ENCODE measurements around the gene ITPR1. TPM values are rescaled to one million over a fixed set of nuclear protein-coding genes. Genes with fewer than 3 reads are reported as not detected.

ITPR1 gene
- total RNA-seq, 1 donor from 2014 or later = 25.9 TPM

DNA sequence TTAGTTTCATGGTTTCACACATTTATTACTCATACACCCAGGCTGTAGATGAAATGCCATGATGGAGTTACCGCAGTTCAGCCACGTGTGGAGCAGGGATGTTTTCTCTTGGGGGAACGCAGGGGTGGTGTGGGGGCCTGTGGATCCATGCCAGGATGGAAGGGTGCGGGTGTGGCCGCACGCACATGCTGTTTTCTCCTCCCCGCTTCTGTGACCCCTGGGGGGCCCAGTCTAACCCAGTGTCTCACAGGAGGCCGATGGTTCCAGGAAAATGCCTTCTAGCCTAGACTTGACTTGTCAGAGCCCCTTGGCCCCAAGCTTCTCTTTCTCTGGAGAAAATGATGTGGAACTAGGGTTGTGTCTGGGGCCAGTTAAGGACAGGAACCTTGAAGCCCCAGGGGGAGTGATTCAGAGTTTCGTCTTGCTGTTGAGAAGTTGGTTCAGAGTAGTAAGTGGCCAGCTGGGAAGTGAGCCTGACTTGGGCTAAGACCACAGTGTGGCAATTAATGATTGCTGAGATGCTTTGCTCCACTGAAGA lies 245.7 kb downstream of the ITPR1 start:
- DNase-seq (ENCODE audit: low read depth) = no peak

DNA sequence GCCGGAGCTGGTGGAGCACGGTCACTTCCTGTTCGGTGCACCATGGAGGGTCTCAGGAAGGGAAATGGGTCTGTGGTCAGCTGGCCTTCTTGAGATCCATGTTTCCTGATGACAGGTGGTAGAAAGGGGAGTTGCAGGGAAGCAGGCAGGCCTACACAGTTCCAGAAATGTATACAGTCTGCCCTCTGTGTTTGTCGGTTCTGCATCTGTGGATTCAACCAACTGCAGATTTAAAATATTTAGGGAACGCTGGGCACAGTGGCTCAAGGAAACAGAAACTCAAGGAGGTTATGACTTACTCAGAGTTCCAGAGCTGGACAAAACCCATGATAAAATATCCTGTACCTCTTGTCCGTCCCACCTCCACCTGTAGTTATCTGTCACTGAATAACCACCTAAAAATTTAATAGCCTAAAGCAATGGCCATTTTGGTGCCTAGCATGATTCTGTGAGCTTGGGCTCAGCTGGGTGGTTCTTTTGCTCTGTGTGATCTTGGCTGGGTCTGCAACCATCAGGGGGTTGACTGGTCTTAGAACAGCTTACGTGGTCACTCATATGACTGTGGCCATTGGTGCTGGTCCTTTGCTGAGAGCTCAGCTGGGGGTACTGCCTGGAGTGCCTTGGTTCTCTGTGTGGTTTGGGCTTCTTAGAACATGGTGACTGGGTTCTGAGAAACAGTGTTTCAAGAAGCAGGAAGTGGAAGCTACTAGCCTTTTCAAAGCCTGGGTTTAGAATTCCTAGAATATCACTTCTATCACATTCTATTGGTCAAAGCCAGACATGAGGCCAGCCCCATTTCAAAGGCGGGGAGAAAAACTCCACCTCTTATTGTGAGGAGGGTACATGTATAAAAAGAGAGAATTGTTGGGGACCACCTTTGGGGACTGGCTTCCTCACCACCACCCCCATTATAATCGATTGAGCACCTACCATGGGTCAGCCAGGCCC lies 246.4 kb downstream of the ITPR1 start:
- no peak for DNase-seq (ENCODE audit: low read depth)

DNA sequence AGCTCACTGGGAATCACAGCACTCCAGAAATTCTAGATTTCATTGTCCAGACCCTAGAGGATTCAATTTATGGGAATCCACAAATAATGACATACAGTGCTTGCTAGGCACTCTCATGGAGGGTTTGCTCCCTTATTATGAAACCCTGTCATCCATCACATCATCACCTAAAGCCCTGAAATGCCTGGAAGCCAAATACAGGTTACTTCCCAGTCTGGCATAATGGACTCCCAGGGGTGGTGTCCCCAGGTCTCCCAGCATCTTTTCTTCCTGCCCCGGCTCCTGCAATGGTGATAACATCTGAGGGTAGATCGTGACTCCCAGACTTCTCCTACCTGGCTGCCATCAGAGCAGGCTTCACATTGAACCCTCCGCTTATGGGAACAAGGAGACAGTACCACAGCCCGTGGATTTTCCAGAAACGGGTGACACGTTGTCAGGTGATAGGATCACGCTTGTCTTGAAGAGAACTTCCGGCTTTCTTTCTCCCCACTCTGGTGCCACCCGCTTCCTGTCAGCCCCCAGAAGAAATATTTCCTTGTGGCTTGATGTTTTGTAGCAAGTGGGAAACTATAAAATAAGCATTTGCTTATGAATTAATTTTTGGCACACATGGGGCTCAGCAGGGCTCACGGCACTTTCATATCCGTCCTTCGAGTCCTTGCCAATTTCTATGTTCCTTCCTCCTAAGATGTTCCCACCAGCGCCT lies 247.4 kb downstream of the ITPR1 start:
- DNase-seq (ENCODE audit: low read depth) = no peak

DNA sequence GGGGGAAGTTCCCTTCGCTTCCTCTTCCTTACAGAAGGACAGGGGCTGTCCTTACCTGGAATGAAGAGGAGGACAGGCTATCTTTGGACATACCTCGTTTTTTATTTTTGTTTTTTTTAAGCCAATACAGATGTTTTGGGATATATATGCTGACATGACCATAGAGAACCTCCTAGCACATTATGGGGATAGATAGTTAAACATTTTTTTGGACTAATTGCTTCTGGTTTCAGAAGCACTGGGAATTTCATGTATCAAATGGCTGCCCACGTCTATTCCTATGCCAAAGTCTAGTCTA lies 247.9 kb downstream of the ITPR1 start:
- DNase-seq (ENCODE audit: low read depth) = no peak

DNA sequence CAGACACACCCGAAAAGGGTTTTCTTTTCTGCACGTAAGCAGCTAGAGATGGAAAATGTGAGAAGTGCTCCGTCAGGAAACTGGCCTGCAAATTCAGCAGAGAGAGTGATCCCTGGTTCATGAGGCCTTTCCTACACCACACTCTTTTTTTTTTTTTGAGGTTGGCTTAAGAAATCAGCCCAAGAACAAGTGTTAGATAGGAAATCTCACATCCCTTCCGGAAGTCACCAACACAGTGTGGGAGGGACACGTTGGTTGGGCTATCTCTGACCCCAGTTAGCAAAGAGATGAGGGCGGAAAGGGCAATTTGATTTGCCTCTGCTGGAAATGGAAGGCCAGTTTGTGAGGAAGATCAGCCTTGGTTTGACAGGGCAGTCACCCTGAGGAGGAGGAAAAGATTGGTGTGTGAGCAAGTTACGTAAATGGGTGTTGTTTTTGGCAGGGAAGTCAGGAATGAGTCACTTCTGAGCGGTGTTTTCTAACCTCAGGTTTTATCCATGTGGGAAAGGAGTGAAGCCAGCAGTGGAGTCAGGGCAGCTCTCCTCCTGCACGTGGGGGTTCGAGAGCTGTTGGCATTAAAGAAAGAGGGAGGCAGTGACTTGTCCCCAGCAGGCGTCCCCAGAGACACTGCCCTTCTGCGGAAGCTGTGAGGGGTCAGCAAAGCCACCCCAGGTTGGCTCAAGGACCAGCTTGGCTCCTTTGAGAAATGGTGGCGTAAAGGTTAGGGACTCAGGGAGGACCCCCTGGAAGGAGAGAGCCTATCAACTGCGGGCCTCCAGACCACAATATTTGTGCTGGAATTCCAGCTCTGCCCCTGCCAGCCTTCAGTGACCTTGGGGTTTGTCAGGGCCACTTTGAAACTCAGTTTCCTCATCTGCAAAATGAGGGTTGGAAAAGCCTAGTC lies 248.5 kb downstream of the ITPR1 start:
- DNase-seq (ENCODE audit: low read depth) = peak; percentile 92

DNA sequence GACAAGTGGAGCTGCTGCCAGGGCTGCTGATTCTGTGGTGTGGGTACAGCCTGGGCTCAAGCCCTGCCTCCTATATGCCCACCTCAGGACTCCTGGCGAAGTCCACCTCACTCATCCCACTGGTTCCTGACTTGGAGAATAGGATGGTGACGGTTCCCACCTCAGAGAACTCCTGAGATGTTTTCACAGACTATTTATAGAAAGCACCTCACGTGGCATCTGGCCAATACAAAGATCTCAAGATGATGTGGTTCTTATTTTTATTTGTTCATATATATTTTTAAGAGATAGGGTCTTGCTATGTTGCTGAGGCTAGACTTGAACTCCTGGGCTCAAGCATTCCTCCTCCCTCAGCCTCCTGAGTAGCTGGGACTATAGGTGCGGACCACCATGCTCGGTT lies 249.2 kb downstream of the ITPR1 start:
- no peak for DNase-seq (ENCODE audit: low read depth)

DNA sequence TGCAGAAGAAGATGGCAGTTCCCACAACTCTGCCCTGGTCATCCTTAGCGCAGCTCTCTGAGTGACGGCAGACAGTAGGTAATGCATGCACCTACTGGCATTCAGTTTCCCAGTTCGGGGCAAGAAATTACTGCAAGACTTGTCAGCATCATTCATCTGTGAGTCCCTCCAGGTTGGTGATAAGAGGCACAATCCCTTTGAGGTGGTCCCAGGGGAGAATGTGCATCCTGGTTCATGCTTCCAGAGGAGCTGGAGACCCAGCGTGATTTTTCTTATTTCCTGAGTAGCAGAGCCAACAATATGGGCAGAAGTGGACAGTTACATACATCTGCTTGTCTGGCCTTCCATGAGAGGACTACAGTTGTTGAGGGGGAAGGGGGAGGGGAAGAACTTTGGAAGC lies 250.2 kb downstream of the ITPR1 start:
- no peak for DNase-seq (ENCODE audit: low read depth)

DNA sequence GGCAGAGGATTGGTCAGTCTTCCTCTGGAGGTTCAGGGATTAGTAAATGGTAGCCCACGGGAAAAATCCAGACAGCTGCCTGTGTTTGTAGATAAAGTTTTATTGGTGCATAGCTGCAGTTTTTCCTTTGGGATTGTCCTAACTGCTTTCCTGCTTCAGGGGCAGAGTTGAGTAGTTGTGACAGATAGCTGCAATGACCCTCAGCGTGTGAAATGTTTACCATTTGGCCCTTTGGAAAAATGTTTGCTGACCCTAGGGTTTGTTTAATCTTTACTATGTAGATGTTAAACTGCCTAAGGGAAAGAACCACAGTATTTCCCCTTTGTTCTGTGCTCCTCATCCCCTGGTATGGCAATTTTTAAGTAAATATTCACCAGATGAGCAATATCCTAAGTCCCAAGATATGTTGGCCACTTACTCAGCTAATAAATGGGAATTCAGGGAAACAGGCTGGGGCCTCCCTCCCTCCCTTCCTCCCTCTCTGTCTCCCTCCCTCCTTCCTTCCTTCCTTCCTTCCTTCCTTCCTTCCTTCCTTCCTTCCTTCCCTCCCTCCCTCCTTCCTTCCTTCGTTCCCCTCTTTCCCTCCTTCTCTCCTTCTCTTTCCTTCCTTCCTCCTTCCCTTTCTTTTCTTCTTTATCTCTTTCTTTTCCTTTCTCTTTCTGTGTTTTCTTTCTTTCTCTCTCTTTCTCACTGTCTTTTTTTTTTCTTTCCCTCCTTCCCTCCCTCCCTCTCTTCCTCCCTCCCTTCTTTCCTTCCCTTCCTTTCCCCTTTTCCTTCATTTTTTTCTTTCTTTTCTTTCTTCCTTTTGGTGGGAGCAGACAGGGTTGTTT lies 251.5 kb downstream of the ITPR1 start:
- peak; percentile 23 for DNase-seq (ENCODE audit: low read depth)

DNA sequence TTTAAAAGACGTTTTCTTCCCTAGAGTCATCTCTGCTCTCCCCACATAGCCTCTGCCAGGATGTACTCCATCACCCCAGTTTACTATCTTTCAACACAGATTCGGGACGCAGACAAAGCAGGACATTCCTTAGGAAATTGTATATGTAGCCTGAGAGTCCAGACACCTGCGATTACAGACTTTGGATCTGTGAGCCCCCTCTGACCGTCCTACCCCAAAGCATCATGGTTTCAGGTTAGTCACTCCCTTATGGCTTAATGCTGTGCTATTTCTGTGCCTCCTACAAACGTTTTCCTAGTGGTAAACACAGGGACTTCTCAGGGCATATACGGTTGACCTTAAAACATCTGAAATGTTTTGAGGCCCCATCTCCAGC lies 252.1 kb downstream of the ITPR1 start:
- no peak for DNase-seq (ENCODE audit: low read depth)

DNA sequence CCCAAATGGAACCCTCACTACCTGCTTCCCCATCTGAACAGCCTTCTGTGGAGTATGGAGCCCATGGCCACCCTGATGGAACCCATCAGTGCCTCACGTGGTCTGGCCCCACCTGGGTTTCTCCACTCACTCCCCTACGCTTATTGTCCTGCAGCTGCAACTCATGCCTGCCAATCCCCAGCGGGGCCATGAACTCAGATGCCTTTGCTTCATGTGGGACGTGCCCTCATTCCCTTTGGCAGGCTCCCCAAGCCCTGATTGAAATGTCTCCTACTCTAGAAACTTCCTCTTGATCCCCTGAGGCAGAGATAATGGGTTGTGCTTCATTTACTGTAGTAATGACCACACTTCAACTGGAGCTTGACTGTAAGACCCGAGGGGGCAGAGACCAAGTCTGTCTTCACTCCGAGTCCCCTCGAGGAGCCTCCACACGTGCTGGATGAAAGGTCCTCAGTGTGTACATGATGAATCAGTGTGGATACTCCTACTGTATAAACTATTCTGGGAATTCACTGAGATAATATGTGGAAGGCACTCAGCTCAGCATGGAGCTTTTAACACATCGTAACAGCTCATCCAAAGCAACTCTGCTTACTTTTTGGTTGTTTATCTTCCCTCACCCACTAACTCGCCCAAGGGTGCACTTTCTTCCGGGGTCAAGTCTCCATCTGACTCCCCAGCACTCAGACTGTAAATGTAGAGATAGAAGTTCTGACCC lies 253.3 kb downstream of the ITPR1 start:
- no peak for DNase-seq (ENCODE audit: low read depth)

DNA sequence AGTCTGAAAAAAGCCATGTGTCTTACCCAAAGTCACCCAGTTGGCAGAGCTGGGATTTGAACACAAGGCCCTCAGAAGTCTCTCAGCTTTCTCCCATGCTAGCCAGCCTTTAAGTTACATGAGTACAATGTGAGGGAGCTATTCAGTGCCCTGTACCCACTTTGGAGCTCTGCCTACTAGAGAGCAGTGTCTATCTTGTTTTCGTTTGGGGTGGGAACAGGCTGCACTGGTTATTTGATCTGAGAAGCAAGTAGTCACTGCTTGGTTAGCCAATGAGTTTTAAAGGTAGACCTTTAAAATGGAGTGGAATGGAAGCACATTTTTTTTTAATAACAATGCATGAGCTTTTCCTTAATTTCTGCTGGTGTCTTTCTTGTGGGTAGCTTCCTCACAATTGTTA lies 255.0 kb downstream of the ITPR1 start:
- no peak for DNase-seq (ENCODE audit: low read depth)

DNA sequence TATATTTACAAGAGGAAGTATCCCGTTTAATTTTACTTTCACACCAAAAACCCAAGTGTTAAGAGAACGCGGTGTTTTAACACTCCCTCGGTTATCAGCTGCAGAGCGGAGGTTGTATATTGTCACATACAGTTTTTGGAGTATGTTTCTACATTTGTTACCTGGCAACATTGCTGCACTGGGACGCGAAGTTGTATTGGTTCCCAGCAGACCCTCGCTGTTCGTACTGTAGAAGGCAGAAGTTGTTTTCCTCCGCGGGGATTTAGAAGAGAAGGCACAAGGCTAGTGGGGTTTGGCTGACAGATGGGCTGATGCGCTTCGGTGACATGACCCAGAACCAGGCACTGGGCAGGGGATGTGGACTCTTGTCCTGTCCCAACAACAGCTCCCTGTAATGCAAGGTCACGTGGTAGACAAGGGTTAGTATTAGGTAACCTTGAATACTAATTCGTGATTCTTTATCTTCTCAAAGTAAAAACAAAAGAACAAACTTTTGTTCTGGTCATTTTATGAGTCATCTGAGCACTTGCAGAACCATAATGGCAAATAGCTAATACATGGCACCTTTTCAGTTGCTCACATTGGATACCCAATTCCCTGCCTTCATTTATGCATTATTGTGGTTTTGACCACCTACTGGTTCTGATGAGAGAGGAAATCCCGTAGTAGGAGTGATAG lies 255.7 kb downstream of the ITPR1 start:
- no peak for DNase-seq (ENCODE audit: low read depth)

DNA sequence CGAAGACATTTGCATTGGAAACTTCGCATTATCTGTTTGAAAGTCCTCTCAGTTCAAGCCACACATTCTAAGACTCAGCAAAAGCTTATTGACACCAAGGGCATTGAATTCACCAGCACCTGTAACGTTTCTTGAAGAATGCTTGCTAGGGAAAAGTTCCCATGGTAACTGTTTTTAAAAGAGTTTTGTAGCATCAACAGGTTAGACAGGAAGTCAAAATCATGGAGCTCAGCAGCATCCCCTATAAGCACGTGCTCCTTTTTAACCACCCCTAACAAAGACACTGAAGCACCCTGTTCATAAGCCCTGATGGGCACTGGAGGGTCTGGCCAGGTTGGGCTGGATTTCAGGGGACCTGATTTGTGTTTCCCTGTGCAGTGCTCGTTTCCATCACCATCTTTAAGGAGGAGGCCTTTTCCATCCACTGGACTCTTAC lies 256.4 kb downstream of the ITPR1 start:
- DNase-seq (ENCODE audit: low read depth) = no peak

DNA sequence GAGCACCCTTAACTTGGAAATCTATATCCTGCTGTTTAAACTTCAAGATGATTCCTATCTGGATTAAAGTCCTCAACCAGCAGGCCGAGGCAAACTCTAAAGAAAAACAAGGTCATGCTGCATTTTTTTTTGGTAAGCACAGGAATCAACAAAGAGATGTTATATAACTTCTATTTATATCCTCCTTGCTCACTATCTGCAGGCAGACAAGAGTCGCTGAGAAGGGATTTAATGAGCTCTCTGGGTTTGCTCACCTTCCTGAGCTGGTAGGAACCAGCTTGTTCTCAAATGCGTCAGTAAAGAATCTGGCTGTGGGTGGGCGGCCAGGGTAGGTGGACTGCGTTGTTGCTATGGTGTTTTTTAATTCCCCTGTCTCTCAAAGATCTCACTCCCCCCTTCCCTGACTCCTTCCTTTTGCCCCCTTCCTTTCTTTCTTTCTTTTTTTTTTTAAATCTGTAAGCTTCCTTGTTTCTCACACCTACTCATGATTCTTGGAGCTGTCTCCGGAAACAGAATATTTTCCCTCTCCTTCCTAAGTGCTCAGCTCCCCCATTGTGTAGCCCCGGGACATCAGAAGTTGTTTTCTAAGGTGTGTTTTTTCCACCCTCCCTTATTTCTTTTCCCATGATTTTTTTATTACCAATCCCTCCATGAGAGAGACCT lies 257.3 kb downstream of the ITPR1 start:
- peak; percentile 24 for DNase-seq (ENCODE audit: low read depth)

DNA sequence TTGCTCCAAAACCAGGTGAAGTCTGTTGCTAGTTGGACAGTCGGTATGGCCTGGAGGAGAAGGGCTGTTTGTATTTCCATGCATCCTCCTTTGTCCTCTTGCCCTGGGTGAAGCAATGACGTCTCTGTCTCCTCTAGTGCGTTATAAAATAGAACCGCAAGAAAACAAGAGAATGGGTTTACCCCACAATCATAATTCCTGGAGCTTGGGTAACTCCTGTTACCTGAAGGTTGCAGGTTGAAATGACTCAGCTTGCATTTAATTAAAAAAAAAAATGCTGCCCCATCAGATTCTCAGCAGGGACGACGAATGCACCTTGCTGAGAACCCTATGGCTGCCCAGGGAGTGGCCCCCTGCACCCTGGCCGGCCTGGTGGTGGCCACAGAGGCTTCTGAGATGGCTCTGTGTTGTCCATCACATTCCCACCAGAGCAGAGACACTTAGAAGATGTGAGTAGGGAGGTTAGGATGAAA lies 257.9 kb downstream of the ITPR1 start:
- DNase-seq (ENCODE audit: low read depth) = no peak

DNA sequence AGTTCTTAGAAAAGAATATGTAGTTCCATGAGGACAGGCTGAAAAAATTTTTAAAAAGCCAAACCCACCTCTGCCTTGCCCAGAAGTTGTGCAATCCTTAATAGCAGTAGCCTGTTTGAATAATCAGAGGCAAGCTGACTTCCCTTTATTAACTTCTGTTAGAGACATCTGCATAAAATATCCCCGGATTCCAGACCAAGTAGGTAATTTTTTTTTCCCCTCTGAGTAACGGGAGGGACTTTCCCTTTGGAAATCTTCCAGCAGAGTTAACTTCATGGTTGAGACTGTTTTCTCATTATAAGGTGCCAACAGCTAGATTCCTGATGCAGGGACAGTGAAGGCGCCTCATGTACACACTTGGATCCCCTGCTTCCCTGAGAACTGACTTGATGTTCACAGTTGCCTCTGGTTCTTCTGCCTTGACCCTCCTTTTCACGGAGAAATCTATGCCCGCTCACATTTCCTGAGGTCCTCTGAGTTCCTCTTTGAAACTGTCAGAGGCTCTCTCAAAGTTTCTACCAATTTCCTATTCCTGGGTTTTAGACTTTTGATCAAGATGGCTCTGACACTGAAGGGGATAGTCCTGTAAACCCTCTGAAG lies 258.5 kb downstream of the ITPR1 start:
- peak; percentile 53 for DNase-seq (ENCODE audit: low read depth)

DNA sequence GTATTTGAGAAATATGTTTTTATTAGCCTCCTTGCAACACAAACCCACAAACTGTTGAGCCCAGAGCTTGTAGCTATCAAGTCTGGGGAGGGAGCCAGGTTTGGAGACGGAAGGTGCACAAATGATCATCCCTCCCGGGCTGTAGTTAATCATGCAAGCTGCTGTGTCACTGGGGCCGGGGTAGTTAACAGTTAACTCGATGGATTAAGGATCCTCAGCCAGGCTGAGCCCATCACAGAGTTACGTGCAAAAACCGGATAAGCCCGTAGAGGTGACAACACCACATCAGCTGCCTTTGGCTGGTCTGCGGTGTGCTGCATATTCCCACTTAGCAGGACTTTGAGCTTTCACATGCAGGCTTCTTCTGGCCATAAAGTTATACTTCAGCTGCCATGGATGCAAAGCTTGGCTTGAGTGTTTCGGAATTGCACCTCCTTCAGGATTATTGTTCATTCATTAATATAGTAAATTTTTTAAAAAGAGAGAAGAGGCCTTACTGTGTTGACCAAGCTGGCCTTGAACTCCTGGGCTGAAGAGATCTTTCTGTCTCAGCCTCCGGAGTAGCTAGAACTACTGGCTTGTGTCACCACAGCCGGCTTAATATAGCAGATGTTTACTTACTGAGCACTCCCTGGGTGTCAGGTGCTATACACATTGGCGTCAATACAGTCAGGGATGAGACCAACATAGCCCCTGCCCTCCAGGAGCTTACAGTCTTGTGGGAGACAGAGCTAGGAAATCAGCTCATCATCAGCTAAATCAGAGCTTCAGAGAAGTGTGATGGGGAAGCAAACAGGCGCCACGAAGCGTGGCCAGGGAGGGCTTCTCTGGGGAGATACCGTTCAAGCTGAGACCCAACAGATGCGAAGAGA lies 259.3 kb downstream of the ITPR1 start:
- DNase-seq (ENCODE audit: low read depth) = no peak

Data from myocyte (in vitro differentiated cells).